ENCODE results near the gene SFXN5.
A peak's percentile ranks its signal among the peaks of the same experiment; 100 is the strongest.

SFXN5 gene

DNA sequence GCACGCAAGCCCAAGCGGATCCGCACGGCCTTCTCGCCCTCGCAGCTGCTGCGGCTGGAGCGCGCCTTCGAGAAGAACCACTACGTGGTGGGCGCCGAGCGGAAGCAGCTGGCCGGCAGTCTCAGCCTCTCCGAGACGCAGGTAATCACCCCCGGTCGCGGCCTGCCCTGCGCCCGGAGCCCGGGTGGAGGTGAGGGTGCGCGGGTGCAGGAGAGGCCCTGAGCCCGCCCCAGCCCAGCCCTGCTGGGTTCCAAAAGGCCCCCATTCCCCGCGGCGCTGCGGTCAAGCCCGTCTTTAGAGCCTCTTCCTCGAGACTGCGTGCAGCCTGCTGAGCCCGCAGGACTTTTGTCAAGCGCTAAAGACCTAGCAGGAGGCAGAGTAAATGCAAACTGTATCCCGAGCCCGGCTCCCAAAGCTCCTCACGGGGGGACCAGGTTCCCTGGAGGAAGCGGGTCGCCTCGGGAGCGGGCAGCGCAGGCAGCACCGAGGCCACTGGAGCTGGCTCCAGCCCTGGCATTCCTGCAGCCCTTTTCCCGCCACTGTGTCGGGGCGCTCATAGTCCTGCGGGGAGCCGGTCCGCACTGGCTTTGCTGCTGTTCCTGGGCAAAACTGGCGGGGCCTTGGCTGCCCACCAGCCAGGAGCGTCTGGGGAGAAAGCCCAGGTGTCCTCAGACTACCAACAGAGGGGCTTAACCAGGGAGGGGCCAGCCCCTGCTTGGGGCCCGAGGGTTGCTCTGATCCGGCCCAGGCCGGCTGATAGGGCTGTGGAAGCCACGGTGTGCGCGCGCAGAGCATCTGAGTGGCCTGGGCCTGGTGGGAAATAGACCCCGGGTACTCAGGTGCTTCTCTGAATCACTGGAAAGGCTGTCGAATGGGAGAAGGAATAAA is 146.9 kb downstream of the SFXN5 start:
- Histone ChIP-seq H3K27ac (no peak overlapping the region), H4K20me1 (peaks cover 0 to 81% (median 64%) of the 10 kb centered on the region in 11 experiments; a peak in 20 of 22 replicates), H3K9ac (no peak overlapping the region), H3K4me1 (peaks cover 19 to 28% (median 24%) of the 10 kb centered on the region in 10 experiments; a peak in 19 of 20 replicates), H3K9me3 (replicated peaks in 1 of 11) (peaks cover 0 to 8% (median 0%) of the 10 kb centered on the region in 11 experiments; a peak in 1 of 22 replicates), H3K4me2 (peak overlapping the region; percentile 24 to 79 (median 45); a peak in 20 of 22 replicates), H3K27me3 (peaks cover 100% of the 10 kb centered on the region in 11 experiments), H3K4me3 (peak overlapping the region in 5 of 10 experiments; percentile 1 to 34 (median 19); a peak in 6 of 20 replicates), H3K36me3 (no peaks in the 10 kb centered on the region)
- no peak for TF ChIP-seq Cebpa-rat (IDR thresholded peaks at IDR 0.05)

DNA sequence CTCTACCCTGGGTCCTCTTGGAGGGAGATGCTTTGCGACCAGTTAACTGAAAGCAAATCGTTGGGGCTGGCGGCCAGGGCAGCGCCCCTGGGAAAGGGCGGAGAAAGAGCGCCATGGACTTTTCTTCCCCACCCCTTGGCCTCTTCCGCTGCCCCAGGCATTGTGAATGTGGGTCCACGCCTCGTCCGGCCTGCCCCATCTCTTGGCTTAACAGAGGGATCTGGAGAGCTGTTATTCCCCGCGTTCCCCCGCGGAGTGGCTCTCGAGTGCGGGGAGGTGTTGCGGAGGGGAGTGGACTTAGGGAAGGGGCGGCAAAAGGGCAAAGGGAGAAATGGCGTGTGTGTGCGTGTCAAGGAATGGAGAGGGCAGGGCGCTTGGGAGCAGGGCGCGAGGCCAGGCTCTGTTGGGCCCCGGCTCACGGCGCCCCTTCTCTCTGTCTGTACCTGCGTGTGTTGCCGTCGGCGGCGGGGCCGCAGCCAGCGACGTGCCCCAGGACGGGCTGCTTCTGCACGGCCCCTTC is 147.6 kb downstream of the SFXN5 start:
- Histone ChIP-seq H3K4me3 (peak overlapping the region in 5 of 10 experiments; percentile 1 to 34 (median 19); a peak in 5 of 20 replicates), H3K36me3 (no peaks in the 10 kb centered on the region), H3K9ac (no peak overlapping the region), H3K9me3 (replicated peaks in 1 of 11) (peaks cover 0 to 8% (median 0%) of the 10 kb centered on the region in 11 experiments; a peak in 1 of 22 replicates), H3K27me3 (peaks cover 100% of the 10 kb centered on the region in 11 experiments), H3K4me2 (peak overlapping the region; percentile 24 to 79 (median 45); a peak in 20 of 22 replicates), H3K27ac (no peak overlapping the region), H4K20me1 (peaks cover 0 to 88% (median 71%) of the 10 kb centered on the region in 11 experiments; a peak in 20 of 22 replicates), H3K4me1 (peaks cover 19 to 28% (median 24%) of the 10 kb centered on the region in 10 experiments; a peak in 19 of 20 replicates)
- no peak for TF ChIP-seq Cebpa-rat (IDR thresholded peaks at IDR 0.05)

GRCh38 chr2:72921853-72922252 is 149.7 kb downstream of the SFXN5 start:
- H3K27ac ChIP-seq = no peak overlapping the region
- peaks cover 32 to 43% (median 35%) of the 10 kb centered on the region in 10 experiments for H3K4me1 ChIP-seq
- TF ChIP-seq Cebpa-rat (IDR thresholded peaks at IDR 0.05) = no peak
- no peaks in the 10 kb centered on the region for H3K36me3 ChIP-seq
- peaks cover 100% of the 10 kb centered on the region in 11 experiments for H3K27me3 ChIP-seq
- no peak overlapping the region for H3K9ac ChIP-seq
- H3K4me2 ChIP-seq = no peak overlapping the region
- H3K9me3 ChIP-seq (replicated peaks in 1 of 11) = peaks cover 0 to 8% (median 0%) of the 10 kb centered on the region in 11 experiments; a peak in 1 of 22 replicates
- peaks cover 10 to 96% (median 87%) of the 10 kb centered on the region in 11 experiments; a peak in 20 of 22 replicates for H4K20me1 ChIP-seq
- no peak overlapping the region for H3K4me3 ChIP-seq

DNA sequence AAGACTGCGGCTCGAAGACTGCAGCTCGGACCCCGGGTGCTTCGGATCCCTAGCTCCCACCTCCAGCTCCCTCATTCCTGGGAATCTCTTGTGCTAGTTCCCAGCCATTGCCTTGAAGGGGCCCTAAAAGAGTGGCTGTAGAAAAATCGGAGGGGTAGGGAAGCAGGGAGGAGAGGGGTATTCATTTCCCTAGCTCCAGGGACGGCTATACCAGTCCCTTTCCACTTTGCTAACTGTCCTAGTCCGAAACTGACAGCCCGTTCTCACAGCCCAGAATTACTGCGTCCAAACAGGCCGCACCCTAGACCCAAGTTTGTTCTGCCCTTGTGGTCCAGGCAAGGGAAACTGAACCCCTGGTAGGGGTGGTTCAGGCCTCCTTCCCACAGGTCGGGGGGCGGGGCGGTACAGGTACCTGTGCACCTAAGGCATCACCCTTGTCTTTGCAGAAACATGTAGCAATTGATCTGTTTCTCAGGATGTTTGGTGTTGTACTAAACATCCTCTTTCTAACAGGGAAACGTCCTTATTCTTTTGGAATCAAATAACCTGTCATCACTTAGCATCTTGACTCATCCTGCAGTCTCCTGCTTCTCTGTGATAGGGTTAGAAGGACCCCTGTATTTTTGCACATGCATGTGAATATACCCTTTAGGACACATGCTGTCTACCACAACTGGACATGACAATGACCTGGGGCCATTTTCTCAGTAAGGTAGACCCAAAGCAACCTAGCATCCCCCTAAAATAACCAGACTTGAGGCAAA is 150.2 kb downstream of the SFXN5 start:
- Histone ChIP-seq H3K9ac (no peak overlapping the region), H3K4me2 (peak overlapping the region in 8 of 11 experiments; percentile 45 to 92 (median 72); a peak in 6 of 22 replicates)
- TF ChIP-seq Cebpa-rat (IDR thresholded peaks at IDR 0.05) = no peak

DNA sequence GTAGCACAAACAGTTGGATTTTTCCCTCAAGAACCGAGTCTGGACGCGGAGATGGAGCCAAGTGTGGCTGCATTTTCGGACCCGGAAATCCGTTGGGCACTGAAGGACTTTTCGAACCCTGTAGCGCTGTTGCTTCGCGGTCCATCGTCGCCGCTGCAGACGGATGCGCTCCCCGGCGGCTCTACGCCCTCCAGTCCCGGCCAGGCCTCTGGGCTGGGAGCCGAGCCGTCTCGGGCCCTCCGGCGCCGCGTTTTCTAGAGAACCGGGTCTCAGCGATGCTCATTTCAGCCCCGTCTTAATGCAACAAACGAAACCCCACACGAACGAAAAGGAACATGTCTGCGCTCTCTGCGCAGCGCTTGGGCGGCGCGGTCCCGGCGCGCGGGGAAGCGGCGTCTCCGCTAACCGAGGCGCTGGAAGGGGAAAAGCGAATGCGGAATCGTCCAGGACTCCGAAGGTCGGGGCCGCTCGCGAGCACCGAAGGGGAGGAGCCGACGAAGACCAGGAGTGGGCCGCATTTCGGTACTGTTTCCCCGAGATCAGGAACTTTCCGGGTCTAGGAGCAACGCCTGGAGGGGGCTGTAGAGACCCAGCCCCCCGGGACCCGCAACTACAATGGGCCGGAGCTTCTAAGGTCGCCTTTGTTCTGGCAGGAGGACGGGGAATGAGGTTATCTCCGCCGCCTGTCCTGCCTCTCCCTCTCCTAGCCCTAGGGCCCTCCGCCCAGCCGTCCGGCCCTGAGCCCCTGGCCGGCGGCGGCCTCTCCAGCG is 151.0 kb downstream of the SFXN5 start:
- Histone ChIP-seq H3K27me3 (peaks cover 100% of the 10 kb centered on the region in 11 experiments), H3K27ac (no peak overlapping the region), H4K20me1 (peaks cover 10 to 100% (median 93%) of the 10 kb centered on the region in 11 experiments; a peak in 20 of 22 replicates), H3K9me3 (replicated peaks in 1 of 11) (peaks cover 0 to 8% (median 0%) of the 10 kb centered on the region in 11 experiments; a peak in 1 of 22 replicates), H3K4me3 (peak overlapping the region; percentile 13 to 55 (median 38); a peak in 17 of 20 replicates), H3K36me3 (no peaks in the 10 kb centered on the region), H3K4me2 (peak overlapping the region; percentile 38 to 92 (median 65)), H3K4me1 (peaks cover 45 to 57% (median 48%) of the 10 kb centered on the region in 10 experiments), H3K9ac (peak overlapping the region in 1 of 11 experiments; percentile 22; a peak in 1 of 22 replicates)
- no peak for TF ChIP-seq Cebpa-rat (IDR thresholded peaks at IDR 0.05)

More for the DNA sequence above, 150.2 kb downstream of the SFXN5 start:
- peaks cover 0 to 8% (median 0%) of the 10 kb centered on the region in 11 experiments; a peak in 1 of 22 replicates for H3K9me3 ChIP-seq (replicated peaks in 1 of 11)
- H3K27ac ChIP-seq = no peak overlapping the region
- peaks cover 38 to 49% (median 41%) of the 10 kb centered on the region in 10 experiments for H3K4me1 ChIP-seq
- H4K20me1 ChIP-seq = peaks cover 10 to 96% (median 91%) of the 10 kb centered on the region in 11 experiments; a peak in 20 of 22 replicates
- H3K36me3 ChIP-seq = no peaks in the 10 kb centered on the region
- peaks cover 100% of the 10 kb centered on the region in 11 experiments for H3K27me3 ChIP-seq
- H3K4me3 ChIP-seq = peak overlapping the region in 6 of 10 experiments; percentile 20 to 55 (median 38); a peak in 7 of 20 replicates

DNA sequence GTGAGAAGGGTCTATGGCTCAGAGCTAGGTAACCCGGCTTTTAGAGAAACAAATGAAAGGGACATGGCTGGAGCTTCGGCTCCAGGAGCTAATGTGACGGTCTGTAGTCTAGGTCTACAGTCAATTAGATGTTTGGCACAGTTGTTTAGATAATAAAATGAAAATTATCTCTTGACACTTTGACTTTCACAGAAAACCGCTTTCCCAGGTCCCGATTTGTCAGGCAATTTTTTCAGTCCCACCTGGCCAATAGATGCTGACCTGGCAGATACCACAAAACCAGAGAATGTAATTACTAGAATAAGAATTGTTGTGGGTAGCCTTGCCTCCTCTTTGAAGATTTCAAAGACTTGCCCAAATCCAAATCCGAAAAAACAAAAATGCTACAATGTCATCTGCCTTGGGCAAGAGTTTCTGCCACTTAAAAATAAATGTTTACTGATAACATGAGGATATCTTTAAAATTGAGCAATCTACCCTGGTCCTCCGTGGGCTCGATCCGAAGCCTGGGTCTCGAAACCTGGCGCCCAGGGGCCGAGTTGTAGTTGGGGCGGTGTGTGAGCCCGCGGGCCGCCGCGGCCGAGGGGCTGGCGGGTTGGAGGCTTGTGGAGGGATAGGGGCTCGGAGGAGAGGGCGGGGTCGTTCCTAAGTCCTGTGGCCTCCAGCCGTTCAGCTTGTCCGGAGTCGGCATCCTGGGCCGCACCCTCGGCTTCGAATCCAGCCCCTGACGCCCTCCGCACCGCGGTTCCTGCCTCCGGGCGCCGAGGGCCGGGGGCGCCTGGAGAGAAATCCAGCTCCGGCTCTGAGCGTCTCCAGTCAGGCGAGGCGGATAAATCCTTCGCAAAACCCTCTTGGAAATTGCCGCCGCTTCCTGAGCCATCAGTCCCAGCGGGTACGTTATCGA is 151.8 kb downstream of the SFXN5 start:
- peak overlapping the region; percentile 13 to 55 (median 38); a peak in 14 of 20 replicates for H3K4me3 ChIP-seq
- H3K9me3 ChIP-seq (replicated peaks in 1 of 11) = peaks cover 0 to 8% (median 0%) of the 10 kb centered on the region in 11 experiments; a peak in 1 of 22 replicates
- TF ChIP-seq Cebpa-rat (IDR thresholded peaks at IDR 0.05) = no peak
- peaks cover 50 to 62% (median 55%) of the 10 kb centered on the region in 10 experiments for H3K4me1 ChIP-seq
- H3K36me3 ChIP-seq = no peaks in the 10 kb centered on the region
- no peak overlapping the region for H3K27ac ChIP-seq
- peaks cover 100% of the 10 kb centered on the region in 11 experiments for H3K27me3 ChIP-seq
- peaks cover 10 to 100% (median 93%) of the 10 kb centered on the region in 11 experiments; a peak in 20 of 22 replicates for H4K20me1 ChIP-seq
- peak overlapping the region; percentile 38 to 92 (median 65) for H3K4me2 ChIP-seq
- H3K9ac ChIP-seq = no peak overlapping the region
